Loucy (cell line): ENCODE data around the gene TMEM184A.

ENCODE experiments used
- H2AFZ ChIP-seq: fragments of 200-600 bp; sonication (generic); 2 replicates; pipeline ENCODE4 v1.6.0; 2016; ENCODE audit warnings: antibody characterized with exemption, mild to moderate bottlenecking, low read length, moderate library complexity
- H3F3A ChIP-seq: fragments of 200-600 bp; 2 replicates; pipeline ENCODE4 v1.6.0; 2016; ENCODE audit warnings: antibody characterized with exemption, low read depth, mild to moderate bottlenecking
- H3K27me3 ChIP-seq: fragments of 200-600 bp; sonication (generic); 2 replicates; pipeline ENCODE4 v1.6.1; 2014; ENCODE audit warnings: low read length, mild to moderate bottlenecking; ENCODE audit not compliant: insufficient read depth, poor library complexity, severe bottlenecking
- H3K36me3 ChIP-seq: fragments of 200-600 bp; sonication (generic); 2 replicates; pipeline ENCODE4 v1.6.1; 2016; ENCODE audit warnings: low read length; ENCODE audit not compliant: insufficient read depth
- H3K4me1 ChIP-seq: fragments of 200-600 bp; sonication (generic); 2 replicates; pipeline ENCODE4 v1.5.1; 2014; ENCODE audit warnings: low read length, mild to moderate bottlenecking; ENCODE audit not compliant: insufficient read depth, poor library complexity, severe bottlenecking
- H3K4me2 ChIP-seq: fragments of 200-600 bp; sonication (generic); 2 replicates; pipeline ENCODE4 v1.6.0; 2014; ENCODE audit warnings: antibody characterized with exemption, low read length, low read depth, mild to moderate bottlenecking; ENCODE audit not compliant: poor library complexity, severe bottlenecking
- H3K4me3 ChIP-seq: fragments of 200-600 bp; sonication (generic); 2 replicates; pipeline ENCODE4 v1.5.1; 2014; ENCODE audit warnings: low read length, mild to moderate bottlenecking, mixed read lengths; ENCODE audit not compliant: poor library complexity, severe bottlenecking
- H3K79me2 ChIP-seq: fragments of 200-600 bp; sonication (generic); 2 replicates; pipeline ENCODE4 v1.6.1; 2014; ENCODE audit warnings: low read length; ENCODE audit not compliant: insufficient read depth
- H3K9ac ChIP-seq: fragments of 200-600 bp; sonication (generic); 2 replicates; pipeline ENCODE4 v1.6.0; 2014; ENCODE audit warnings: mild to moderate bottlenecking, low read depth, low read length, moderate library complexity; ENCODE audit not compliant: poor library complexity, severe bottlenecking
- H3K9me2 ChIP-seq: fragments of 200-600 bp; sonication (generic); replicated peaks from 2 replicates; pipeline ENCODE4 v1.6.1; 2016; ENCODE audit warnings: low read depth, low read length, mixed read lengths
- H3K9me3 ChIP-seq: fragments of 200-600 bp; sonication (generic); 2 replicates; pipeline ENCODE4 v1.6.1; 2014; ENCODE audit warnings: mild to moderate bottlenecking, antibody characterized with exemption, low read length, low read depth; ENCODE audit not compliant: insufficient read depth
- H4K20me1 ChIP-seq: fragments of 200-600 bp; sonication (generic); 2 replicates; pipeline ENCODE4 v1.6.0; 2014; ENCODE audit warnings: antibody characterized with exemption, low read length, mild to moderate bottlenecking; ENCODE audit not compliant: insufficient read depth, poor library complexity, severe bottlenecking
- CTCF ChIP-seq: fragments of 200-600 bp; sonication (generic); conservative IDR thresholded peaks from 2 replicates; pipeline ENCODE4 v1.5.1; 2014; ENCODE audit warnings: mild to moderate bottlenecking, antibody characterized with exemption, low read length
- EZH2phosphoT487 ChIP-seq: fragments of 200-600 bp; IDR thresholded peaks from 2 replicates; pipeline ENCODE4 v1.6.1; 2018; ENCODE audit warnings: antibody characterized with exemption, mild to moderate bottlenecking, moderate library complexity, borderline replicate concordance

The TMEM184A gene

GRCh38 chr7:1499367-1500029, 56.5 kb downstream of the TMEM184A start:
- Histone ChIP-seq H3K9me3 (no peaks in the 10 kb centered on the region), H3K9me2 (no peaks in the 10 kb centered on the region), H2AFZ (no peak overlapping the region), H3K4me2 (no peak overlapping the region), H3K27me3 (no peaks in the 10 kb centered on the region), H3K4me3 (no peak overlapping the region), H3K9ac (no peak overlapping the region), H3F3A (no peaks in the 10 kb centered on the region), H3K79me2 (peaks cover 43% of the 10 kb centered on the region), H4K20me1 (peaks cover 46% of the 10 kb centered on the region), H3K4me1 (peaks cover 16% of the 10 kb centered on the region), H3K36me3 (peaks cover 59% of the 10 kb centered on the region; the same call in 1 of the 2 replicates)
- TF ChIP-seq CTCF = no peak
- no peak for TF ChIP-seq EZH2phosphoT487

GRCh38 chr7:1498370-1499305, 57.4 kb downstream of the TMEM184A start:
- Histone ChIP-seq H4K20me1 (peaks cover 41% of the 10 kb centered on the region), H3K4me3 (no peak overlapping the region), H3K27me3 (no peaks in the 10 kb centered on the region), H3K79me2 (peaks cover 35% of the 10 kb centered on the region), H3K9me3 (no peaks in the 10 kb centered on the region), H3K36me3 (peaks cover 66% of the 10 kb centered on the region; the same call in 1 of the 2 replicates), H3F3A (no peaks in the 10 kb centered on the region), H3K9me2 (no peaks in the 10 kb centered on the region), H3K4me1 (peaks cover 16% of the 10 kb centered on the region), H3K4me2 (no peak overlapping the region), H2AFZ (no peak overlapping the region), H3K9ac (no peak overlapping the region)
- TF ChIP-seq EZH2phosphoT487 = no peak
- no peak for TF ChIP-seq CTCF

- no peak overlapping the region for H3K4me2 ChIP-seq
- H3K4me1 ChIP-seq = peaks cover 8% of the 10 kb centered on the region
- H3K9me2 ChIP-seq = no peaks in the 10 kb centered on the region
- no peaks in the 10 kb centered on the region for H3K9me3 ChIP-seq
- H2AFZ ChIP-seq = no peak overlapping the region
- H3K27me3 ChIP-seq = no peaks in the 10 kb centered on the region
- H3K79me2 ChIP-seq = peaks cover 22% of the 10 kb centered on the region
- peaks cover 29% of the 10 kb centered on the region for H4K20me1 ChIP-seq
- H3F3A ChIP-seq = no peaks in the 10 kb centered on the region
- TF ChIP-seq CTCF = no peak
- no peak for TF ChIP-seq EZH2phosphoT487
- H3K4me3 ChIP-seq = no peak overlapping the region
- H3K9ac ChIP-seq = no peak overlapping the region
- peaks cover 69% of the 10 kb centered on the region; the same call in 1 of the 2 replicates for H3K36me3 ChIP-seq
Observed at GRCh38 chr7:1497293-1497927, 58.6 kb downstream of the TMEM184A start.
